HG03135 (cell line): ENCODE measurements around the gene ROBO3.

ENCODE experiments used
- ATAC-seq: cut with Tn5 transposase; IDR thresholded peaks from one replicate; pipeline ENCODE4 v1.9.1; 2021; ENCODE audit warnings: mild to moderate bottlenecking, moderate library complexity; ENCODE audit not compliant: unreplicated experiment

The ROBO3 gene

GRCh38 chr11:124874571-124875255, 9.5 kb downstream of the ROBO3 start:
- no peak for ATAC-seq

GRCh38 chr11:124875401-124875800, 10.2 kb downstream of the ROBO3 start:
- ATAC-seq, result no peak

- ATAC-seq, result peak; percentile 88
Measured at GRCh38 chr11:124875943-124876817, 10.9 kb downstream of the ROBO3 start.

- ATAC-seq, result no peak
Measured at GRCh38 chr11:124876818-124877630, 11.8 kb downstream of the ROBO3 start.

- no peak for ATAC-seq
Measured at GRCh38 chr11:124877631-124877909, 12.3 kb downstream of the ROBO3 start.

- no peak for ATAC-seq
Measured at GRCh38 chr11:124877910-124878758, 12.9 kb downstream of the ROBO3 start.

- no peak for ATAC-seq
Measured at GRCh38 chr11:124878759-124879492, 13.7 kb downstream of the ROBO3 start.

- no peak for ATAC-seq
Measured at GRCh38 chr11:124879493-124880289, 14.5 kb downstream of the ROBO3 start.

GRCh38 chr11:124880290-124880611, 15.0 kb downstream of the ROBO3 start:
- no peak for ATAC-seq

- ATAC-seq, result no peak
Measured at GRCh38 chr11:124880958-124881357, 15.7 kb downstream of the ROBO3 start.

- no peak for ATAC-seq
Measured at GRCh38 chr11:124882339-124883071, 17.3 kb downstream of the ROBO3 start.

- ATAC-seq, result no peak
Measured at GRCh38 chr11:124884340-124884739, 19.1 kb downstream of the ROBO3 start.

- no peak for ATAC-seq
Measured at GRCh38 chr11:124884869-124885479, 19.7 kb downstream of the ROBO3 start.

GRCh38 chr11:124886476-124886875, 21.2 kb downstream of the ROBO3 start:
- ATAC-seq, result no peak

GRCh38 chr11:124886978-124887666, 21.9 kb downstream of the ROBO3 start:
- ATAC-seq, result no peak

GRCh38 chr11:124887667-124888013, 22.4 kb downstream of the ROBO3 start:
- ATAC-seq, result no peak

- ATAC-seq, result no peak
Measured at GRCh38 chr11:124889191-124890091, 24.2 kb downstream of the ROBO3 start.
